ELR (cell line): Measurements from ENCODE around the gene CENPN.

Source experiments
- DNase-seq: peaks from one replicate; pipeline ENCODE4 v3.0.0-alpha.2; 2015; ENCODE audit warnings: low read depth

The CENPN gene

GRCh38 chr16:81006813-81007695 lies at the start of gene CENPN, which contains the start of gene CMC2:
Gene CENPN (plus strand): TSS chr16:81007214. CDS start chr16:81011940, 4,726 bp downstream.
Gene CMC2 (minus strand): TSS chr16:81006885. CDS start chr16:80997394, 9,491 bp downstream.
- DNase-seq: peak; percentile 98

- no peak for DNase-seq
These were observed 48.7 kb upstream of the CENPN start for GRCh38 chr16:80958284-80958683.

- no peak for DNase-seq
These were observed 44.1 kb upstream of the CENPN start for GRCh38 chr16:80962879-80963278.

- no peak for DNase-seq
These were observed 42.7 kb upstream of the CENPN start for GRCh38 chr16:80964351-80964750.

- DNase-seq: no peak
These were observed 40.4 kb upstream of the CENPN start for GRCh38 chr16:80966617-80967016.

DNA sequence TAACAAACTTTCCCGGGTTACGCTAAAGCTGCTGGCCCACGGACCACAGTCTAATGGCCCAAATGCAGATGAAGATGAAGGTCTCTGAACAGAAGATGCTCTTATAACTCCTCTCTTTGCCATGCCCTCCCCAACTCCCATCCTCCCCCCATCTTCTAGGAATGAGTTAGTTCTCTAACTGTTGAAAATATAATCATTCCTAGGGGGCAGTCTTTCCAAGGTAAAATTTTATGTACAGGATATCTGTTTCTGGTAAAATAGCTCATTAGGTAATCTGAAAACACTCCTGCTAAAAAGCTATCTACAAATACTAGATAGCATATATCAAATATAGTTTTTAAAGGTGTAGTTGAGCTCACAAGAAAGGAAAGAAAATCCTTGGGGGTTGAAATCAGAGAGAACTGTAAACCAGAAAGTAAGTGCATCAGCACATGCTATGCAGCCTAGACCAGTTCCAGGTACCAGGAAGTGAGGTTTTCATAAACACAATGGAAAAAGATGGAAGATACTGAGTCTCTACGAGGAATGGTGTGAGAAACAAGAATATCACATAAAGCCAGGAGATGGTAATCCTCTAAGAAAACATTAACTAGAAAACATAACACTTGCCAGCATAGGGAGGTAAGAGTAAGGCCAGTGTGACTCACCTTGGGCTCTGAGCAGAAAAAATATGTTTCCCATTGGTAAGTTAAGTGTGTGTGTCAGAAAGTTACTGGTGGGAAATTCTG lies 38.5 kb upstream of the CENPN start:
- DNase-seq: peak; percentile 40

DNA sequence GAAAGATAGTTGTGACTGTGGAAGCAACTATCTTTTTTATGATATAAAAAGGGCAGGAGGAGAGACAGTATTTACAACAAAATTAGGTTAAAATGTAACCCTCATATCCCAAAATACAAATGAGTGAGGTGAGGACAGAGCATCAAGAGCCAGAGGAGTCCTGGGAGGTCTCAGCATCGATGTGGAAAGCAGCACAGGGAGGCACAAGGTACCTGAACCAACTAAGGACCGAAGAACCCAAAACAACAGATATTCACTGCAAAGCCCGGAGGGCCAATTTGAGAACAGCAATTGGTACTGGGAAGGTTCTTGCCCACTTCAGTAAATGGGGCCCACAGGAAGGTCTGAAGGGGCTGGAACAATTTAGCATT lies 37.9 kb upstream of the CENPN start:
- no peak for DNase-seq

DNA sequence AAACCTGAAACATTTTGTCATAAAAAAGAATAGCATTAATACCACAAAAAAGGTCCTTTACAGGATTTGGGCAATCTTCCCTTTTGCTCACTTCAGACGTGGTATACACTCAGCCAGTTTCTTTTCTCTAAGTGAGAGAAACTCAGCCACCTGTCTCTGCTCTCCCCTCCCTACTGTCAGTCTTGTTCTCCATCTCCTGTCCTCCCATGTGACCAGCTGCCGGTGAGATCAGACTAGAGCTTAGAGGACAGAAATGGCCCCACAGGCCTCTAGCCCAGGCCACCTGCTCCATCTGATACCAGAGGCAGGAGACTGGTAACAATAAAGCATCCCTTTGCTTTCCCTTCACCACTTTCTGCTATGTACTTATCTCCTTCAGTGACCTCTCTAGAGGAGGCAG lies 35.2 kb upstream of the CENPN start:
- no peak for DNase-seq

DNA sequence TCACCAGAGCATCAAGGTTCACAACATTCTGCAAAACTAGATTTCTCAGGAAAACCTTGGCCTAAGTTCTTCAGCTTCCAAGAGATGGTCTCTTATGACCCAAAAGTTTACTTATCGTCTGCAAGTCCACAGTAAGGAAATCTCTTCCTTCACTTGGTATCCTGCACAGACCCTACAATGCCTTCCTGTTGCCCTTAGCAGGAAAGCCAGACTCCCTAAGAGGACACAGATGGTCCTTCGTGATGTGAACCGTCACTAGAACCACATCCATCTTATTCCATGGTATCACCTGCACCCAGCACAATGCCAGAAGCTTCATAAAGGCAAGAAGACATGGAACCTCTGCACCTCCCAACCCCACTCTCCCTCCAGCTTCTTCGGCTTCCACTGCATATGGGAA lies 34.4 kb upstream of the CENPN start:
- no peak for DNase-seq

- peak; percentile 52 for DNase-seq
These were observed 33.0 kb upstream of the CENPN start for GRCh38 chr16:80973991-80974390.

GRCh38 chr16:80974649-80975376 lies 32.2 kb upstream of the CENPN start:
- peak; percentile 44 for DNase-seq

GRCh38 chr16:80976946-80977345 lies 30.1 kb upstream of the CENPN start:
- DNase-seq: peak; percentile 37

- DNase-seq: no peak
These were observed 25.9 kb upstream of the CENPN start for GRCh38 chr16:80981103-80981502.

DNA sequence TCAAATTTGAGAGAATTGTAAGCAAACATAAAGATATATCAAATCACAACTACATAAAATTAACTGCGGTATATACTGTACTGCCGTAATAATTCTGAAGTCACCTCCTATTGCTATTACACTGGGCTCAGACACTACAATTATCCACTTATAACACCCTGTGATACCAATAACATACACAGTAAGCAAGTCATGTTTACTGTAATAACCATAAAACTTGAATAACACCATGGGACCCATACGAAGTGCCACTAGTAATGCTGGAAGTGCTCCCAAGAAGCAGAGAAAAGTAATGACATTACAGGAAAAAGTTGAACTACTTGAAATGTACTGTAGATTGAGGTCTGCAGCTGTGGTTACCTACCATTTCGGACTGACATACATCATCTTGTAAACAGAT lies 24.4 kb upstream of the CENPN start:
- no peak for DNase-seq

DNA sequence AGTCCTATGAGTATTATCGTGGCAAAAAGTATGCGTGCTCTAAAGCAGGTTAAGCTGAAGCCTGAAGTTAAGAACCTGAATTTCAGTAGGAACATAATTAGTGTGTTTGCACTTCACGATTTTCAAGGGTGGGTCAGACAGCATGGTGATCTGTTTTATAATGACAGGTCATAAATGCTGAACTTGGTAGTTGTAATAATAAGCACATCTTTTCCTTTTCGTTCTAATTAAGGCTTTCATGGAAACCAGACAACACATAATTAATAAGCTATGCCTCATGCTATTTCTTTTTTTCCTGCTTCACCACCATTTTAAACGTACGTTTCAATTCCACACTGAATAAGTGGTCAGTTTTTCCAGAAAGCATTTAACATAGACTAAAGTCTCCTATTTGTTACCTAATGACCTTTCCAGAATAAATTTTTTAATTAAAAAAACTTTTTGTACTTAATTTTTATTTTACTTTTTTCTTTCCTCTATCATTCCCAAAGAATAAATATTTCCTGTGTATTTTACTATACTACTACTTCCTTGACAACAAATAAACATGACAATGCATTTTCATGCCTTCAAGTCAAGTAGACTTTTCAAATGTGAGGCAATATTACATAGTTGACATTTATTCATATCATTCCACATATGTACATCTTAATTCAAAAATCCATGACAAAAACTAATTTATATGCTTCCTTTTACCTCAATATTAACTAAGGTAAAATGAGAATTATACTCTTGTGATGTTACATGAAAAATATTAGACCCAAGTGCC lies 22.7 kb upstream of the CENPN start:
- no peak for DNase-seq

GRCh38 chr16:80985611-80986010 lies 21.4 kb upstream of the CENPN start:
- DNase-seq: no peak

- DNase-seq: no peak
These were observed 20.5 kb upstream of the CENPN start for GRCh38 chr16:80986557-80986956.

- DNase-seq: no peak
These were observed 18.3 kb upstream of the CENPN start for GRCh38 chr16:80988756-80989155.

GRCh38 chr16:80989801-80990200 lies 17.2 kb upstream of the CENPN start:
- peak; percentile 38 for DNase-seq

DNA sequence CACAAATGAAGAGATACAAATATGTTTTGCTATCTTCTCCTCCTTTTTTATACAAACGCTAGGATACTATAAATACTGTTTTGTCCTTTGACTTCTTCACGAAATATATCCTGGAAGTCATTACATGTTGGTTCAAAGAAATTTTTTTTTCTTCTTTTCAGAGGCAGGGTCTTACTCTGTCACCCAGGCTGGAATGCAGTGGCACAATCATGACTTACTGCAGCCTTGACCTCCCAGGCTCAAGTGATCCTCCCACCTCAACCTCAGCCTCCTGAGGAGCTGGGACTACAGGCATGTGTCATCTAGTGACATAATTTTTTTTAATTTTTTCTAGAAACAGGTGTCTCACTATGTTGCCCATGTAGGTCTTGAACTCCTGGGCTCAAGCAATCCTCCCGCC lies 16.4 kb upstream of the CENPN start:
- DNase-seq: peak; percentile 25

- DNase-seq: no peak
These were observed 16.0 kb upstream of the CENPN start for GRCh38 chr16:80990978-80991377.
